IPS-20b (cell line): ENCODE data around the gene DPP7.

Experiments
- H3K27ac ChIP-seq: one replicate; pipeline ENCODE4 v1.5.1; 2013; ENCODE audit warnings: low read length
- H3K27me3 ChIP-seq: 2 replicates; pipeline ENCODE4 v1.6.1; 2013; ENCODE audit warnings: mild to moderate bottlenecking, low read length, inconsistent platforms; ENCODE audit not compliant: insufficient read depth
- H3K36me3 ChIP-seq: 2 replicates; pipeline ENCODE4 v1.6.1; 2013; ENCODE audit warnings: low read depth, mild to moderate bottlenecking, inconsistent platforms, low read length, moderate library complexity; ENCODE audit not compliant: insufficient read depth
- H3K4me1 ChIP-seq: 2 replicates; pipeline ENCODE4 v1.6.1; 2013; ENCODE audit warnings: mild to moderate bottlenecking, control low read depth, inconsistent platforms, low read length, moderate library complexity; ENCODE audit not compliant: insufficient read depth
- H3K4me3 ChIP-seq: 2 replicates; pipeline ENCODE4 v1.5.1; 2013; ENCODE audit warnings: mild to moderate bottlenecking, low read length, inconsistent platforms
- H3K9ac ChIP-seq: 2 replicates; pipeline ENCODE4 v1.6.1; 2013; ENCODE audit warnings: low read depth, mild to moderate bottlenecking, inconsistent platforms, low read length, moderate library complexity
- H3K9me3 ChIP-seq: 2 replicates; pipeline ENCODE4 v1.6.1; 2013; ENCODE audit warnings: mild to moderate bottlenecking, low read depth, low read length, inconsistent platforms; ENCODE audit not compliant: insufficient read depth

Gene DPP7

GRCh38 chr9:137112564-137113384 is 1.8 kb downstream of the DPP7 start:
- no peak overlapping the region for H3K9ac ChIP-seq

GRCh38 chr9:137111788-137112563 is 2.6 kb downstream of the DPP7 start:
- no peaks in the 10 kb centered on the region for H3K4me1 ChIP-seq
- no peak overlapping the region for H3K27ac ChIP-seq
- H3K9ac ChIP-seq, result no peak overlapping the region
- peaks cover 42% of the 10 kb centered on the region for H3K27me3 ChIP-seq
- 0 out of 2 replicates have a peak, but pooled peaks cover 3% of the 10 kb centered on the region for H3K36me3 ChIP-seq
- no peaks in the 10 kb centered on the region for H3K9me3 ChIP-seq
- no peak overlapping the region for H3K4me3 ChIP-seq

More at GRCh38 chr9:137112564-137113384, 1.8 kb downstream of the DPP7 start:
- Histone ChIP-seq H3K9me3 (no peaks in the 10 kb centered on the region), H3K27me3 (peaks cover 50% of the 10 kb centered on the region), H3K4me1 (no peaks in the 10 kb centered on the region), H3K27ac (no peak overlapping the region), H3K36me3 (no peaks in the 10 kb centered on the region), H3K4me3 (no peak overlapping the region)

- Histone ChIP-seq H3K27ac (no peak overlapping the region), H3K4me1 (no peaks in the 10 kb centered on the region), H3K36me3 (0 out of 2 replicates have a peak, but pooled peaks cover 3% of the 10 kb centered on the region), H3K9ac (no peak overlapping the region), H3K4me3 (no peak overlapping the region), H3K9me3 (no peaks in the 10 kb centered on the region), H3K27me3 (peaks cover 35% of the 10 kb centered on the region)
Measured at GRCh38 chr9:137110911-137111787, 3.4 kb downstream of the DPP7 start.

- Histone ChIP-seq H3K27ac (no peak overlapping the region), H3K4me3 (no peak overlapping the region), H3K4me1 (no peaks in the 10 kb centered on the region), H3K27me3 (peaks cover 27% of the 10 kb centered on the region), H3K9me3 (no peaks in the 10 kb centered on the region), H3K9ac (no peak overlapping the region; the same call in 1 of the 2 replicates), H3K36me3 (peaks cover 8% of the 10 kb centered on the region; the same call in 1 of the 2 replicates)
Measured at GRCh38 chr9:137110147-137110910, 4.2 kb downstream of the DPP7 start.

DNA sequence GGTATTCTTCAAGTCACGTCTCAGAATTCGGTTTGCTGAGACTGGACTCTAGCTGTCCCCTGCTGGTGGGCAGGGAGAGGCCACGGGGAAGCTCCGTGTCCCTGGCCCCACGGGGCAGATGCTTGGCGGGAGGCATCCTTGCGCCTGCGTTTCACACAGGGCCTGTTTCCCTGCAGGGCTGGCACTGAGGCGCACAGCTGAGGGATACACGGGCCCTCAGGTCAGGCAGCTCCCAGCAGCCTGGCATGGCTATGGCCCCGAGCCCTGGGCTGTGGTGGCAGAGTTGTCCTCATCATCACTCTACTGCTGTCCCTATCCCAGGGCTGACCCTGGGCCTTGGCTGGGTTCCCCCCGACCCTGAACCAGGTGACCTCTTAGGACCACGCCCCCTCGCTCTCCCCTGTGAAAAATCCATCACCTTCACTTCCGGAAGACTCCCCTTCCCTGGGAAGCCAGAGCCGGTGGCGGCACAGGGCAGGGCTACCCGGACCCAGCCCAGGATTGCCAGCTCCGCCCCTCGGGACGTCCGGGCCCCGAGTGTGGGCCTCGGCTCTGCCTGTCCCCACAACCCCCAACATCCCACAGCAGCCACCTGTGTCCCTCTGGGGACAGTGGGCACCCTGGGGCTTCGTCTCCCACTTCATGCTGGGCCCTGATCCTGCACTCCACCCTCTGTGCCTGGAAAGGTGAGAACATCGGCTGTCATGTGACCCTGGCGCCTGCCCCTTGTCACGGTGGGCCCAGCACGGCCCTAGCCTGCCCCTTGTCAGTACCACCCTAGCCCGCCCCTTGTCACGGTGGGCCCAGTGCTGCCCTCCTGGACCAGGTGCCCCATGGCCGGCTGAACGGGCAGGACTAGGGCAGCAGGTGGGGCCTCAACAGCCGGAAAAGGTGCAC is 5.0 kb downstream of the DPP7 start:
- peaks cover 12% of the 10 kb centered on the region; the same call in 1 of the 2 replicates for H3K36me3 ChIP-seq
- peaks cover 19% of the 10 kb centered on the region for H3K27me3 ChIP-seq
- no peak overlapping the region for H3K4me3 ChIP-seq
- no peaks in the 10 kb centered on the region for H3K9me3 ChIP-seq
- no peak overlapping the region for H3K9ac ChIP-seq
- no peak overlapping the region for H3K27ac ChIP-seq
- H3K4me1 ChIP-seq, result no peaks in the 10 kb centered on the region

- H3K4me3 ChIP-seq, result no peak overlapping the region
- peaks cover 1% of the 10 kb centered on the region; the same call in 1 of the 2 replicates for H3K9me3 ChIP-seq
- H3K36me3 ChIP-seq, result peaks cover 16% of the 10 kb centered on the region
- H3K27me3 ChIP-seq, result peaks cover 13% of the 10 kb centered on the region
- no peak overlapping the region for H3K27ac ChIP-seq
- no peaks in the 10 kb centered on the region for H3K4me1 ChIP-seq
- no peak overlapping the region for H3K9ac ChIP-seq
Measured at GRCh38 chr9:137108608-137109249, 5.8 kb downstream of the DPP7 start.

GRCh38 chr9:137107982-137108381 is 6.6 kb downstream of the DPP7 start:
- peaks cover 5% of the 10 kb centered on the region for H3K27me3 ChIP-seq
- H3K4me3 ChIP-seq, result no peak overlapping the region
- no peak overlapping the region for H3K27ac ChIP-seq
- H3K9ac ChIP-seq, result no peak overlapping the region
- peaks cover 23% of the 10 kb centered on the region for H3K36me3 ChIP-seq
- peaks cover 9% of the 10 kb centered on the region; the same call in 1 of the 2 replicates for H3K9me3 ChIP-seq
- no peaks in the 10 kb centered on the region for H3K4me1 ChIP-seq

GRCh38 chr9:137107312-137107921 is 7.1 kb downstream of the DPP7 start:
- H3K36me3 ChIP-seq, result peaks cover 29% of the 10 kb centered on the region

DNA sequence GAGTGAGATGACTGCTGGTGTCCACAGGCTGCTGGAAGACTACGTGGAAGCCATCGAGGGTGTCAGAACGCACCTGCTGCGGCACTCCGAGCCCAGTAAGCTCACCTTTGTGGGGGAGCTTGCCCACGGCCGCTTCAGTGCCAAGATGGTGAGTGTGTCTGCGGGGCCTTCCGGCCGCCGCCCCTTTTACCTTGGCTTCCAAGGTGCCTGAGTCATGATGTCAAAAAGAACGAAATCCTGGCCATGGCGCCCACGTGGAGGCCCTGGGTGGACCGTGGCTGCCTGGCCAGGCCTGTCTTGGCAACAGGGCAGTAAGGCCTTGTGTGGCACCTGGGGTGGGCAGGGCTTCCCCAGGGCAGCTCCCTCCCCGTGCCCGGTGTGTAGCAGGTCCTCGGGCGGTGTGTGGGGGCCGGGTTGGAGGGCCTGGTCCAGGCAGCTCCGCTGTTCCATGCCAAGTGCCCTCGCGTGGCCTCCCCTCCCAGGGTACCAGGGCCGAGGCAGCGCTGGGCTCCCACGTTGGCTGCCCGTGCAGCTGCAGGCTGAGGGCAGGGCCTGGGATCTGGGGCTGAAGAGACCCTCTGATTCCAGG is 7.8 kb downstream of the DPP7 start:
- Histone ChIP-seq H3K9me3 (peaks cover 21% of the 10 kb centered on the region; the same call in 1 of the 2 replicates), H3K27ac (no peak overlapping the region), H3K4me1 (no peaks in the 10 kb centered on the region), H3K36me3 (peaks cover 35% of the 10 kb centered on the region), H3K9ac (no peak overlapping the region), H3K27me3 (no peaks in the 10 kb centered on the region), H3K4me3 (no peak overlapping the region)

More at GRCh38 chr9:137107312-137107921, 7.1 kb downstream of the DPP7 start:
- Histone ChIP-seq H3K4me1 (no peaks in the 10 kb centered on the region), H3K4me3 (no peak overlapping the region), H3K27ac (no peak overlapping the region), H3K9me3 (peaks cover 14% of the 10 kb centered on the region; the same call in 1 of the 2 replicates), H3K9ac (no peak overlapping the region), H3K27me3 (no peaks in the 10 kb centered on the region)
